GM12875 (cell line): Measurements from ENCODE around the gene TLX1.

Source experiments
- H3K4me3 ChIP-seq: one replicate; pipeline ENCODE4 v1.5.1; 2011; ENCODE audit warnings: low read depth, low read length, control low read depth
- TF ChIP-seq, protein P1 (sequence below): IDR thresholded peaks from 2 replicates; pipeline ENCODE4 v1.5.1; 2011; ENCODE audit warnings: low read depth, mild to moderate bottlenecking, control low read depth, inconsistent platforms, low read length, moderate library complexity, borderline replicate concordance; ENCODE audit not compliant: insufficient read depth

Gene TLX1

DNA sequence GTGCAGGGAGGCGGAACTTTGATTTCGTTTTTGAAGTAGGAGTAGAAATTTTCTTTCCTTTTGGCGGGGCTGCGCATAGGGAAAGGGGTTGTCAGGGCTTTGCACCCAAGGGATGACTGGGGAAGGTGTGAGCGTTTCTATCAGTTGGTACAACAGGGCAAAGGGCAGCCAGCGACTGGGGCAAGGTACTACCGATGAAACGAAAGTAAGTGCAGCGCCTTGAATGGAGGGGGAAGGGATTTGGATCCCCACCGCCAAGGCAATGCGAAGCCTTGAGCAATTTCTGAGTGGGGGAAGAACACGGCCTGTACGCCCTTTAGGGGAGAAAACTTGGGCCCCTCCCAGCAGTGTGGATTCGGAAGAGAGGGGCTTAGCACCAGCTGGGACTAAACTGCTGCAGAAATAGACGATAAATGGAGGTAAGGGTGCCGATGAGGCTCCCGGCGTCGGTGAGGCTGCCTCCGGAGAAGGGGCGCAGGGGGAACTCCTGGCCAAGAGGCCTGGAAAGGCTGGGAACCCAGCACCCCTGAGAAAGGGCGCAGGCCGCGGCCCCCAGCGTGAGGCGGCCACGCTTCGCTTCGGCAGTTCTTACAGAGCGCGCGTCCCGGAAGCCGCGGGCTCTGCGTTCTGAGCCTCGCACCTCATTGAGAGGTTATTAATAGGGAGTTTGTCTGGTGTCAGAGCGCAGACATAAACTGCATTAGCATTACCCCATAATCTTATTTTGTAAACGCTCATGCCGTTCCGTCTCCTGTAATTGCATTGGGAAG lies 10.0 kb upstream of the TLX1 start:
- TF ChIP-seq, protein P1, sequence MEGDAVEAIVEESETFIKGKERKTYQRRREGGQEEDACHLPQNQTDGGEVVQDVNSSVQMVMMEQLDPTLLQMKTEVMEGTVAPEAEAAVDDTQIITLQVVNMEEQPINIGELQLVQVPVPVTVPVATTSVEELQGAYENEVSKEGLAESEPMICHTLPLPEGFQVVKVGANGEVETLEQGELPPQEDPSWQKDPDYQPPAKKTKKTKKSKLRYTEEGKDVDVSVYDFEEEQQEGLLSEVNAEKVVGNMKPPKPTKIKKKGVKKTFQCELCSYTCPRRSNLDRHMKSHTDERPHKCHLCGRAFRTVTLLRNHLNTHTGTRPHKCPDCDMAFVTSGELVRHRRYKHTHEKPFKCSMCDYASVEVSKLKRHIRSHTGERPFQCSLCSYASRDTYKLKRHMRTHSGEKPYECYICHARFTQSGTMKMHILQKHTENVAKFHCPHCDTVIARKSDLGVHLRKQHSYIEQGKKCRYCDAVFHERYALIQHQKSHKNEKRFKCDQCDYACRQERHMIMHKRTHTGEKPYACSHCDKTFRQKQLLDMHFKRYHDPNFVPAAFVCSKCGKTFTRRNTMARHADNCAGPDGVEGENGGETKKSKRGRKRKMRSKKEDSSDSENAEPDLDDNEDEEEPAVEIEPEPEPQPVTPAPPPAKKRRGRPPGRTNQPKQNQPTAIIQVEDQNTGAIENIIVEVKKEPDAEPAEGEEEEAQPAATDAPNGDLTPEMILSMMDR, result no peak
- H3K4me3 ChIP-seq, result peak overlapping the region; percentile 32

DNA sequence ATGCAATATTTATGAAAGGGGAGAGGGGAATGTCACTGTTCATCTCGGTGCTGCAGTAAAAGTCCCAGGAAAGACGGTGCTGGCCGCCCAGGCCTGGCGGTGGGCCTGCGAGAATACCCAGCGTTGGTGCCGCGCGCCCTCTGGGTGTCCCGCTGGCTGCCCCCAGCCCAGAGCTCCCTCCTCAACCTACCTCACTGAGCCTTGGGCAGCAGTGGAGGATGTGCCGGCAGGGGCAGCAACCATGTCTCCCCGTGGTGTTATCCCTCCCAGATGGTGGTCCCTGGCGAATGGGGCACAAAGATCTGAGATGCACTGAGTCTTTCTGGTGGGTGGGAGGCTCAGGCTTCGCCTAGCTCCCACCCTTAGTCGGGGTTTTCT lies 9.5 kb upstream of the TLX1 start:
- TF ChIP-seq, protein P1, result no peak
- no peak overlapping the region for H3K4me3 ChIP-seq

DNA sequence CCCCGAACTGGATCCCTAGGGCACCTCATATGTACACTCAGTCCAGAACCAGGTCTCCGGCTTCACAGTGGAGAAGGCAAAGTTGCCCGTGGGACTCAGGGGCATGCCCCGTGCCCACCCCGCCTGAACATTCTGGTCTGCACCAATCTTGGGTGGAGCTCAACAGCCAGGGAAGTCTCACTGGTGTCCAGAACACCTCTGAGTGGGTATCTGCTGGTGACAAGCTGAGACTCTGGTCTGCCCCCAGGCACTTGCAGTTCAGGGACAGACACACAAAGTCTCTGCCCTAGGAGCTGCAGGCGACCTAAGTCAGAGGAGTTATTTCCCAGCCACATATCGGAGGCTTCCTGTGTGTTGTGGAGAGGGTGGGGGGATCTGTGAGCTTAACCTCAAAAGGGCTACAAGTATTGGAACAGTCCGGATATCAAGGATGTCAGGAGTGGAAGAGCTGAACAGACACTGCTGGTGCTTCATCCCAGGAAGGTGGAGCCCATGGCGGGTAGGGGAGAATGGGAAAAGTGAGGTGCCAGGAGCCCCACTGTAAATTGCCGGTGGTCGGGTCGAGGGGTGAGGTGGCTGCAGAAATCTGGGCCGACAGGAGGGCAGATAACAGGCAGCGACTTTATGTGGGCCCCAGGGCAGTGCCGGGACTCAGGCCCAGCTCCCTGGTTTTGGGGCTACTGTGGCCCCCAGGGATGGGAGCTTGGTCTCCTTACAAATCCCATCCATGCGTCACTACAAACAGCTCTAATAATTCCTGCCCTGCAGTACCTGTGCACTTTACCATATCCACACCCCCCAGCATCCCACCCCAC lies 8.6 kb upstream of the TLX1 start:
- TF ChIP-seq, protein P1, result no peak
- H3K4me3 ChIP-seq, result no peak overlapping the region

DNA sequence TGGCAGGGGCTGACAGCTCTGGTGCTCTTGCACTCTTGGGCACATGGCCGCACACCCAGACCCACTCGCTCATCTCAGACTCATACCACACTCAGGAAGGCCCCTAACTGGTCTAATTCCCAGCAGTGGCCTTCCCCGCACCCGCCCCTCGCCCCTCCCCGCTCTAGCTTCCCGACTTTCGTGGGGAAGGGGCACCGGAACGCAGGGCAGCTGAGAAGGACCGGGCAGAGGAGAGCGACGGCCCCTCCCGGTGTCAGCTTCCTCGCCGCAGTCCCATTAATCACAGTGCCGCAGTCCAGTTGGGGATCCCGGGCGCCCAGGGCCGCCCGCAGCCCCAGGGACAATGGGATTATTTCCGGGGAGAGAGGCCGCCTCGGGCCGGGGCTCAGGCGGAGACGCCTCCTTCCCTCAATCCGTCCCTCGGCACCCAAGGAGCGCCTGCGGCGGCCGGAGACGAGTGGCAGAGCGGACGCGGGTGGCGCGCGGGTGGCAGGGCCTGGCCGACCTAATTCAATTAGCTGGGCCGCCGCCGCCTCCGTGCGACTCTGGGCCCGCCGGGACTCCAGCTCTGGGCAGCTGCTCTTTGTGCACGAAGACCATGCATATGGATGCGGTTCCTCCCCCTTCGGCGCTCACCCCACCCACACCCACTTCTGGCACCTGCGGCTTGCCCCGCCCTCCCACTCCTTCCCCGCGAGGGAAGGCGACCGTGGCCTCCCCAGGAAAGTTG lies 7.8 kb upstream of the TLX1 start:
- H3K4me3 ChIP-seq, result no peak overlapping the region
- TF ChIP-seq, protein P1, result no peak

DNA sequence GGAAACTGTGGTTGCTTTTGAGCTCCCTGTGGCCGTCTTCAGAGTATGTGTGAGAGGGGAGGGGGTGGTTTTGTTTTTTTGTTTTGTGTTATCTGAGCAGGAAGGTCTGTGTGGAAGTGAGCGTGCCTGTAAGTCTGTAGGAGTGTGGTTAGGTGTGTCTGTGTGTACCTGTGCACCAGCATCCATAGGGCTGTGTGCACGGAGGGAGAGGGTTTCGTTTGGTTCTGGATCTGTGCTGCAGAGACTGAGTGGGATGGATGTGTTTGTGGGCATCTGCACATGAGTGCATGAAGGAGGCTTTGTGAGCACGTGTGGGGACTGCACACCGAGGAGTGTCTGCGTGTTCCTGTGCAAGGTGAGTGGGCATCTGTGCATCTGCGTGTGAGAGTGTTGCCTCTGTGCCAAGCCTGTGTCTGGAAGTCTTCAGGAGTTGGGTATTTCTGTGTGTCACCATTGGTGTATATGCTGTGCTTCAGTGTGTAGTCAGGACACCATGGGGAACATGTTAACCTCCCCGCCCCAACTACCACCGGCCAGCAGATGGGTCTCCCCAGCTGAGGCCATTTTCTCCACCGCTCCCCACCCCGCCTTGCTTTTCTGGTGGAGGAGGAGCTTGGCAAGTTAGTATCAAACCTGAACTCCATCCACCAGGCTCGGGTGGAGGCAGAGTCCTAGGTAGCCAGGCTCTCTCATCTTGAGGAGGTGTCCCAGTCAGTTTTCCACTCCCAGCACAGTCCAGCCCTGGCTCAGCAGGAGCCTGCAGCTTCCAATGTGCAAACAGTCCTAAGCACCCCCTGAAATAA lies 7.1 kb upstream of the TLX1 start:
- no peak overlapping the region for H3K4me3 ChIP-seq
- TF ChIP-seq, protein P1, result no peak

DNA sequence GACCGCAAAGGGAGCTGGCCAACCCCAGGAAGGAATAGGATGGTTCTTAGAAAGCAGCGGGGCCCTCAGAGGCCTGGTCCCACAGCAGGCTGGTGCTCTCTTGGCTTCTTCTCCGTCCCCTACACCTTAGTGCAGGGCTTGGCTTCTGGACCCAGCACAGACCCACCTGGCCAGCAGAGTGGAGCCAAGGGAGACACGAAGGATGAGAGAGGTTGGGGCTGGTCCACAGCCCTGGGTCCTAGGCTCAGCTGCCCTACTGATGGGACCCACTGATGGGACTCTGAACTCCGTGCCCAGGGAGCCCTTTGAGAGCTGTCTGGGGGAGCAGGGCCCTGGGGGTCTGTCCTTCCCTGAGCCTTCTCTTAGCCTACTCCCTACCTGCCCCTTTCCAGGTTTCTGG lies 6.2 kb upstream of the TLX1 start:
- TF ChIP-seq, protein P1, result no peak
- no peak overlapping the region for H3K4me3 ChIP-seq
